Breast epithelium (tissue), 4 donors: Measurements from ENCODE around the gene TNK1. TPM values are rescaled to one million over a fixed set of nuclear protein-coding genes. Genes with fewer than 3 reads are reported as not detected.
"Not testable (repeated sequence)": the region's sequence is repeated elsewhere in the genome, so short reads cannot be mapped to it uniquely, and the experiment has no call there.

Experiments
- DNase-seq, 2 donors: peaks; one replicate each; pipeline ENCODE4 v3.0.0-alpha.2; 2019; ENCODE audit warnings: low spot score in 2 of 2
- H3K27ac ChIP-seq, 2 donors: fragments of 200-600 bp; sonication (generic) in 1 of 2; one replicate each; pipeline ENCODE4 v1.5.1; 2016 to 2019; ENCODE audit warnings: mild to moderate bottlenecking in 1 of 2
- H3K27me3 ChIP-seq, 2 donors: fragments of 200-600 bp; sonication (generic) in 1 of 2; one replicate each; pipeline versions ENCODE4 v1.5.1 to v1.6.0; 2017 to 2019; ENCODE audit warnings: control low read depth in 1 of 2, mild to moderate bottlenecking in 1 of 2
- H3K36me3 ChIP-seq: fragments of 200-600 bp; one replicate; pipeline ENCODE4 v1.5.1; 2019
- H3K4me1 ChIP-seq, 2 donors: fragments of 200-600 bp; sonication (generic); one replicate each; pipeline ENCODE4 v1.5.1; 2016 to 2019; ENCODE audit warnings: control low read depth in 1 of 2
- H3K4me3 ChIP-seq, 3 donors: fragments of 200-600 bp; sonication (generic); 1 replicate in 2 of 3; 2 replicates in 1 of 3; pipeline ENCODE4 v1.5.1; 2016 to 2019; ENCODE audit warnings: mild to moderate bottlenecking in 3 of 3, moderate library complexity in 2 of 3
- H3K9me3 ChIP-seq, 2 donors: fragments of 200-600 bp; sonication (generic) in 1 of 2; one replicate each; pipeline ENCODE4 v1.5.1; 2016 to 2019; ENCODE audit warnings: control low read depth in 1 of 2
- CTCF ChIP-seq, 3 donors: fragments of 450-650 bp; IDR thresholded peaks; one replicate each; pipeline ENCODE4 v1.5.1; 2016 to 2017; ENCODE audit warnings: antibody characterized with exemption in 3 of 3, mild to moderate bottlenecking in 3 of 3, moderate library complexity in 3 of 3
- POLR2A ChIP-seq: fragments of 450-650 bp; IDR thresholded peaks from one replicate; pipeline ENCODE4 v1.6.1; 2016; ENCODE audit warnings: antibody characterized with exemption, mild to moderate bottlenecking, moderate library complexity
- POLR2AphosphoS5 ChIP-seq, 3 donors: sonication (generic); formaldehyde crosslinking; IDR thresholded peaks; one replicate each; pipeline ENCODE4 v1.6.1; 2017; ENCODE audit warnings: antibody characterized with exemption in 3 of 3
- intact Hi-C: fragments of 100-400 bp; cut with DNase I; formaldehyde crosslinking; loops from one replicate; pipeline ENCODE4 v1.15.1; 2023; ENCODE audit warnings: low total_unique reads
- total RNA-seq, 3 donors: library from RNA; depleted of rRNA; stranded (reverse); fragments of >200 nt; gene quantifications; one replicate each; pipeline ENCODE4 v1.1.0, GENCODE V29; 2016

The TNK1 gene
- total RNA-seq, 3 donors from 2014 or later = 1.1 to 22.1 (median 14.4) TPM

GRCh38 chr17:7367083-7367482 is 13.8 kb upstream of the TNK1 start:
- Histone ChIP-seq H3K9me3 (no peaks in the 10 kb centered on the region), H3K36me3 (no peaks in the 10 kb centered on the region), H3K4me3 (no peak overlapping the region), H3K4me1 (no peaks in the 10 kb centered on the region), H3K27me3 (no peaks in the 10 kb centered on the region), H3K27ac (no peak overlapping the region)
- intact Hi-C loops = no loop called here
- no peak for TF ChIP-seq POLR2AphosphoS5 (IDR thresholded peaks at IDR 0.05)
- no peak for TF ChIP-seq CTCF (IDR thresholded peaks at IDR 0.05)
- TF ChIP-seq POLR2A = no peak
- DNase-seq = no peak

GRCh38 chr17:7367918-7368598 is 12.8 kb upstream of the TNK1 start:
- Histone ChIP-seq H3K27ac (no peak overlapping the region), H3K27me3 (no peaks in the 10 kb centered on the region), H3K4me1 (no peaks in the 10 kb centered on the region), H3K36me3 (no peaks in the 10 kb centered on the region), H3K9me3 (no peaks in the 10 kb centered on the region), H3K4me3 (no peak overlapping the region)
- TF ChIP-seq POLR2A (no peak), CTCF (IDR thresholded peaks at IDR 0.05) (no peak)
- no peak for DNase-seq
- intact Hi-C loops = no loop called here

GRCh38 chr17:7368599-7368994 is 12.3 kb upstream of the TNK1 start:
- H3K27ac ChIP-seq, H3K36me3 ChIP-seq, H3K27me3 ChIP-seq, H3K4me3 ChIP-seq, H3K4me1 ChIP-seq, intact Hi-C loops, H3K9me3 ChIP-seq, DNase-seq: not testable (repeated sequence)

GRCh38 chr17:7369825-7370224 is 11.1 kb upstream of the TNK1 start:
- intact Hi-C loops = no loop called here
- Histone ChIP-seq H3K27ac (no peak overlapping the region), H3K9me3 (no peaks in the 10 kb centered on the region), H3K4me3 (no peak overlapping the region), H3K36me3 (no peaks in the 10 kb centered on the region), H3K4me1 (no peaks in the 10 kb centered on the region), H3K27me3 (no peaks in the 10 kb centered on the region)
- no peak for DNase-seq
- TF ChIP-seq POLR2A = no peak
- no peak for TF ChIP-seq CTCF (IDR thresholded peaks at IDR 0.05)
- TF ChIP-seq POLR2AphosphoS5 (IDR thresholded peaks at IDR 0.05) = no peak

GRCh38 chr17:7370853-7371252 is 10.0 kb upstream of the TNK1 start:
- H3K27me3 ChIP-seq = no peaks in the 10 kb centered on the region
- intact Hi-C loops = no loop called here
- H3K4me3 ChIP-seq = no peak overlapping the region
- H3K4me1 ChIP-seq = no peaks in the 10 kb centered on the region
- no peaks in the 10 kb centered on the region for H3K9me3 ChIP-seq
- no peak for DNase-seq
- H3K27ac ChIP-seq = no peak overlapping the region
- no peak for TF ChIP-seq POLR2A
- TF ChIP-seq CTCF (IDR thresholded peaks at IDR 0.05) = no peak
- no peak for TF ChIP-seq POLR2AphosphoS5 (IDR thresholded peaks at IDR 0.05)
- no peaks in the 10 kb centered on the region for H3K36me3 ChIP-seq

GRCh38 chr17:7374353-7374752 is 6.5 kb upstream of the TNK1 start:
- intact Hi-C loops = no loop called here
- Histone ChIP-seq H3K4me3 (no peak overlapping the region), H3K9me3 (no peaks in the 10 kb centered on the region), H3K4me1 (no peaks in the 10 kb centered on the region), H3K36me3 (no peaks in the 10 kb centered on the region), H3K27ac (no peak overlapping the region), H3K27me3 (no peaks in the 10 kb centered on the region)
- TF ChIP-seq CTCF (IDR thresholded peaks at IDR 0.05) (no peak), POLR2A (no peak), POLR2AphosphoS5 (IDR thresholded peaks at IDR 0.05) (no peak)
- DNase-seq = no peak
